ENCODE data around the gene RND2.

RND2 gene

GRCh38 chr17:43069368-43069898 is 44.4 kb downstream of the RND2 start:
- no peak for DNase-seq

- DNase-seq: no peak
Observed at GRCh38 chr17:43070257-43070656, 45.2 kb downstream of the RND2 start.

GRCh38 chr17:43070872-43071271 is 45.8 kb downstream of the RND2 start:
- no peak for DNase-seq

- no peak for DNase-seq
Observed at GRCh38 chr17:43074869-43075268, 49.8 kb downstream of the RND2 start.

- no peak for DNase-seq
Observed at GRCh38 chr17:43079641-43080302, 54.7 kb downstream of the RND2 start.

All from anterior cingulate cortex (tissue), 58 donors.